Gastrocnemius medialis (tissue), 4 donors: ENCODE measurements around the gene ANGPTL8.

ENCODE experiments used
- CTCF ChIP-seq, 5 experiments: fragments of 450-650 bp in 3 of 5; fragments of 200-600 bp in 2 of 5; sonication (generic) in 2 of 5; IDR thresholded peaks in 4 of 5; conservative IDR thresholded peaks in 1 of 5; 1 replicate in 4 of 5; 2 replicates in 1 of 5; pipeline ENCODE4 v1.5.1; 2016 to 2019; ENCODE audit warnings: antibody characterized with exemption in 5 of 5, mild to moderate bottlenecking in 3 of 5, moderate library complexity in 3 of 5
- POLR2A ChIP-seq, 2 donors: fragments of 450-650 bp; IDR thresholded peaks; one replicate each; pipeline ENCODE4 v1.6.1; 2017; ENCODE audit warnings: antibody characterized with exemption in 2 of 2, mild to moderate bottlenecking in 2 of 2, moderate library complexity in 2 of 2

DNA sequence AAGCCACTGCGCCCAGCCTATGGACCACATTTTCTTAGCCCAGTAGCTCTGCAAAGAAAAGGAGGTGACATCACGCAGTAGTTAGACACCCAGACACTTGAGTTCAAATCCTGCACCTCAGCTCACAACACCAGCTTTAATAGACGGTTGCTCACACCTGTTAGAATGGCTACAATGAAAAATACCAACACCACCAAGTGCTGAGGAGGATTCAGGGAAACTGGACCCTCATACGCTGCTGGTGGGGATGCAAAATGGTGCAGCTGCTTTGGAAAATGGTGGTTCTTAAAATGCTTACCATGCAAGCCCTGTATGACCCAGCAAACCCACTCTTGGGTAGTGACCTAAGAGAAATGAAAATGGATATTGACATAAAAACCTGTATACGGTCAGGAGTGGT lies 34.6 kb downstream of the ANGPTL8 start:
- TF ChIP-seq CTCF (IDR thresholded peaks at IDR 0.05 in 4 of 5, conservative IDR thresholded peaks at IDR 0.05 in 1 of 5), result no peak
- TF ChIP-seq POLR2A (IDR thresholded peaks at IDR 0.05), result no peak
